Skeletal muscle satellite cell (primary cell): ENCODE data around the gene AMER3. TPM values are rescaled to one million over a fixed set of nuclear protein-coding genes. Genes with fewer than 3 reads are reported as not detected.
A peak's percentile ranks its signal among the peaks of the same experiment; 100 is the strongest.
"Not testable (repeated sequence)": the region's sequence is repeated elsewhere in the genome, so short reads cannot be mapped to it uniquely, and the experiment has no call there.

Source experiments
- H3K27me3 ChIP-seq: 2 replicates; pipeline ENCODE4 v1.7.0; 2013; ENCODE audit warnings: low read length; ENCODE audit not compliant: control insufficient read depth, insufficient read depth
- H3K36me3 ChIP-seq: 2 replicates; pipeline ENCODE4 v1.7.0; 2013; ENCODE audit warnings: mild to moderate bottlenecking, control low read depth, low read length; ENCODE audit not compliant: insufficient read depth
- H3K4me1 ChIP-seq: 2 replicates; pipeline ENCODE4 v1.7.0; 2013; ENCODE audit warnings: low read length; ENCODE audit not compliant: control insufficient read depth, insufficient read depth
- H3K4me2 ChIP-seq: 2 replicates; pipeline ENCODE4 v1.7.0; 2013; ENCODE audit warnings: mild to moderate bottlenecking, low read length
- H3K4me3 ChIP-seq: 2 replicates; pipeline ENCODE4 v1.7.0; 2013; ENCODE audit warnings: low read length
- H3K9ac ChIP-seq: 2 replicates; pipeline ENCODE4 v1.7.0; 2013; ENCODE audit warnings: mild to moderate bottlenecking, low read depth, low read length, moderate library complexity
- H3K9me3 ChIP-seq: replicated peaks from 2 replicates; pipeline ENCODE4 v1.7.0; 2013; ENCODE audit warnings: mild to moderate bottlenecking, control low read depth, low read length
- total RNA-seq: library from RNA; depleted of rRNA; stranded (reverse); fragments of >200 nt; gene quantifications from 2 replicates; pipeline ENCODE4 v1.2.3, GENCODE V29; 2012; rRNA removed

AMER3 gene, protein sequence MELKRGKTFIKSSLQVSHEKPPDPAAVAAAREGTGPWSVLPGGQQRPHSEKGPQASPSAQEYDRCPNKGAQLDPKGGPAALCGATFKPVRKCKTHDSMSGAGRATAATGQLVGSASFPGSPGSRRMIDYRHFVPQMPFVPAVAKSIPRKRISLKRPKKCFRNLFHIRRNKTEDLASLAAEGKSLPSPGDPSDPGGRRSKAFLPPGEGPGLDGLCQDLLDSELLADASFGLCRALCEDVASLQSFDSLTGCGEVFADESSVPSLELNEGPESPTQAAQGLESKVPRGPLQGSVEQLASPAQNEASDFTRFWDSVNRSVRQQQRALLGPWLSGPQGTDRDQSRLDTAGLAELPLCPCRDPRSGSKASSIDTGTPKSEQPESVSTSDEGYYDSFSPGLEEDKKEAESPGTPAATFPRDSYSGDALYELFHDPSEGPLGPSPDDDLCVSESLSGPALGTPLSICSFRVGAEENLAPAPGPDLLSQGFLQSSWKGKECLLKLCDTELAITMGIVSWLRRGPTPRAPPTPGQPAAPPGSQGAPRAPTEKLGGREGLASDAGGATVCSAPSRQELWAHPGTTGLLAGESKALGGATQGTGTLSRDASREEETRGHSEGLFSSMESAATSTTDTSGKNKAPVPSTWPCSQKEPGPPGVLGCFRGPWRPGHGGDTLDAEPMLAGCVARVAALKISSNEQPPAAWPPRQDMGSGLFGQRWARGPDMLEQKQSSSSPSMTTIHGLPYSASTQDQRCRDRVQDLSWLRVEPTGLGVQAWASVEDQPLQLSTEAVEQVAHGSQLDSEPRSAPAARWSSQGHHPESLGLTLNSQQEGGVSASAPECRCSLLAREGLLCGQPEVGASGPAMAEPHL
- not detected in 2 replicates for total RNA-seq

DNA sequence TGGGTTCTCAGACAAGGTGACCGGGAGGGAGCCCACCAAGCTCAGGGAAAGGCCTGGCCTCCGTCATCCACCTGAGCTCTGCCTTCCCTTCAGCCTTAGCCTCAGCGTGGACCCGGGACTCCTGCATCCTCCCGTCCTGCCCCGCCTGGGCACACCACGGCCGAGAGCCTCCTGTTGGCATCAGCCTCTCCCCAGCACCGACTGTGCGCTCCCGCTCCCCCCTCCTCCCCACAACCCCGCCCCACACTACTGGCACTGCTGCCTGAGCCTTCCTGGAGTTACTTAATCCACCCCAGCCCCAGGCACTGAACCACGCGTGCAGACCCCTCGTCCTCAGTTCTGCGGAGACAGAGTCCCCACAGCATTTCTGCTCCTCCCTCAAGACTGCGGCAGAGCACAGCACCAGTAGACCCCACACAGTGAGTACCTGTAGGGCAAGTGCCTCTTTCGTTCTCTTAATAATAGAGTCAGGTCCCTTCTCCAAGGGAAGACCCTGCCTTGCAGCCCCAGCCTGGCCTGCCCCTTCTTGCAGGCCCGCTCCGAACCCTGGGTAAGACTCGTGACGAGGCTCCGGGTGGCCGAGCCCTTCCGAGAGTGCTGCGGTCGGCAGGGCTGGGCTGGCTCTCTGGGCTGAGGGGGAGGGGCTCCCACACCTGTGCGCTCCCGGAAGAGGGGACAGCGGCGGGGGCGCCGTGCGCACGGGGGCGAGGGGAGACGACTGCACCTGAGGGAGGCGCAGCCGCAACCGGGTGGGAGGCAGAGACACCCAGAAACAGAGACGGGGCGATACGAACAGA, at the start of gene AMER3:
Gene AMER3, plus strand, starts transcription at position 285 of the 797 bp plus-strand sequence. CDS start 6,533 bp downstream, outside the sequence.
- no peak within 1 kb of the TSS for H3K4me3 ChIP-seq
- no peaks in the 10 kb centered on the region for H3K9me3 ChIP-seq
- H3K27me3 ChIP-seq: peaks cover 15% of the 10 kb centered on the region
- no peaks in the 10 kb centered on the region for H3K36me3 ChIP-seq
- H3K4me2 ChIP-seq: peak within 1 kb of the TSS; percentile 20
- no peak within 1 kb of the TSS for H3K9ac ChIP-seq
- no peaks in the 10 kb centered on the region for H3K4me1 ChIP-seq

DNA sequence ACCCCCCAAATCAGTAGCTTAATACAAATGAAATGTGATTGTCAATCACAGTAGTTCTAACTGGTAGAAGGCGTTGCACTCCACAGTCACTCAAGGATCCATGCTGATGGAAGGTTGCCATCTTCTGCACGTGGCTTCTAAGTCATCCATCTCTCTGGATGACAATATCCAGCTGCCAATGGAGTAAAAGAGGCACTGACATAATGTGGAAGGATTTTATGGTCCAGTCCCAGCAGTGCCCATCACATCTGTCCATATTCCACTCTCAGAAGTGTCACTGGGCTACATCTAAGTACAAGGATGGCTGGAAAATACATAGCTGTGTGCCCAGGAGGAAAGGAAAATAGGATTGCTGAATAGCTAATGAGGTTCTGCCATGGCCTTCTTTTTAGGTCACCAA, 40.5 kb upstream of the AMER3 start:
- not testable (repeated sequence) for H3K4me3 ChIP-seq, H3K4me2 ChIP-seq, H3K9me3 ChIP-seq, H3K27me3 ChIP-seq, H3K9ac ChIP-seq, H3K4me1 ChIP-seq, H3K36me3 ChIP-seq

DNA sequence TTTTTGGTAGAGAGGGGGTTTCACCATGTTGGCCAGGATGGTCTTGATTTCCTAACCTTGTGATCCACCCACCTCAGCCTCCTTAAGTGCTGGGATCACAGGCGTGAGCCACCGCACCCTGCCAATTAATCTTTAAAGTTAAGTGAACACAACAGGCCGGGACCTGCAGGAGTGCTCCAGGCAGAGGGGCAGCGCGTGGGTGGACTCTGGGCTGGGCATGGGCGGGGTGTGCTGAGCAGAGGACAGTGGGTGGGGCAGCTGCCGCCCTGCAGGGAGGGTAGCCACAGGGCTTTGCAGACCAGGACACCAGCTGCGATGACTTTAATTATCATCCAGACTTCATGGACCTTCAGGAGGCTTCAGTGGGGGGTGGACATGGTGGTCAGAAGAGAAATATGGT, 35.3 kb upstream of the AMER3 start:
- Histone ChIP-seq H3K9me3 (no peaks in the 10 kb centered on the region), H3K36me3 (no peaks in the 10 kb centered on the region), H3K4me1 (no peaks in the 10 kb centered on the region), H3K4me2 (no peak overlapping the region), H3K27me3 (no peaks in the 10 kb centered on the region), H3K4me3 (no peak overlapping the region), H3K9ac (no peak overlapping the region)

DNA sequence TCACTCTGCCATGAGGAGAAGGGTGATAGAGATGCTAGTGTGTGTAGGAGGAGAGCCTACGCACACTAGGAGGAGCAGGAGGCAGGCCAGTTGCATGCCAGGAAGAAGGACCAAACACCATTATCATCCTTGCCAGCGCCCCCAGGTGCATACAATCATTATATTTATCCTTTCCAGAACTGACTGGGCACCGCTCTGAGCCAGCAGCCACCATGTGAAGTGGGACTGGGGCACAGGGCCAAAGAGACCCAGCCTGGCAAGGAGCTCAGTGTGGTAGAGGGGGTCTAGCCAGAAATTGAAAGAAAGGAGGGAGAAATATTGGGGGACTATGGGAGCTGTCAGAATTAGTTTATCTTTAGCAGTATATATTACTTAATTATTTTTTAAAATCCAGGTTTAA, 34.8 kb upstream of the AMER3 start:
- H3K36me3 ChIP-seq: no peaks in the 10 kb centered on the region
- no peak overlapping the region for H3K9ac ChIP-seq
- no peaks in the 10 kb centered on the region for H3K9me3 ChIP-seq
- no peak overlapping the region for H3K4me2 ChIP-seq
- no peaks in the 10 kb centered on the region for H3K27me3 ChIP-seq
- no peaks in the 10 kb centered on the region for H3K4me1 ChIP-seq
- H3K4me3 ChIP-seq: no peak overlapping the region

DNA sequence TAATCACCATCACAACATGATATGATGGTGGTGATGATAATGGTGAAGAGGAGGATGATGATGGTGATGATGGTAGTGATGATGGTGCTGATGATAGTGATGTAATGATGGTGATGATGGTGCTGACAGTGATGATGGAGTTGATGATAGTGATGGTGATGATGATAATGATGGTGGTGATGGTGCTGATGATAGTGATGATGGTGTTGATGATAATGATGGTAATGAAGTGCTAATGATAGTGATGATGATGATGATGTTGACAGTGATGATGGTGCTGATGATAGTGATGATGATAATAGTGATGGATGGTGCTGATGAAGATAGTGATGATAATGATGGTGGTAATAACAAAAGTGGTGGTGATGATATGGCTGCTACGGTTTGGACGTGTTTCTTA, 30.9 kb upstream of the AMER3 start:
- Histone ChIP-seq H3K27me3 (no peaks in the 10 kb centered on the region), H3K4me1 (peaks cover 14% of the 10 kb centered on the region), H3K9me3 (no peaks in the 10 kb centered on the region), H3K36me3 (no peaks in the 10 kb centered on the region), H3K4me3 (no peak overlapping the region), H3K9ac (no peak overlapping the region), H3K4me2 (no peak overlapping the region)

DNA sequence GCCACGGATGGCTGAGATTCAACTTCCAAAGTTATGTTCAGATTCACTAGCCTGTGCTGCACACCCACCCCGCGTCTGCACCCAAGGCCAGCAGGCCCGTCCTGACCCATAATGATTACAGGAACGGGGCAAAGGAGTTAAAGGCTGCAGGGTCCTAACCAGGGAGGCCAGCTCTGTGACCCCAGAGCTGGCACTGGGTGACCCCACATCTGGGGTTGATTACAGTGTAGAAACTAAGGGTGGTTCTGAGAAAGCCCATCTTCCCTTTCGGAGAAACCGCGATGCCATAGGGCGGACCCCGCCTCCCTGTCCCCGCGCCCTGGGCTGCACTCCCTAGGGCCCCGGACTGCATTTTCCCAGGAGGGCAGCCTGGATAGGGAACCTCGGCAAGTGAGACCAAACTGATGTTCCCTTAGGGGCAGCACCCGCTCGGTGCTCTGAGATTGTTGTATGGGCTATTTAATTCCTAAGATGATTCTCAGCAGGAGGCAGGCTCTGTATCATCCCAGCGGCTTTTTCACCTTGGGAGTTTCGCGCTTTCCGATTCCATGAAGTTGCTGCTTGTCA, 28.6 kb upstream of the AMER3 start:
- Histone ChIP-seq H3K9ac (peak overlapping the region; percentile 56), H3K36me3 (no peaks in the 10 kb centered on the region), H3K9me3 (no peaks in the 10 kb centered on the region), H3K4me2 (peak overlapping the region; percentile 93), H3K27me3 (no peaks in the 10 kb centered on the region), H3K4me3 (peak overlapping the region; percentile 66), H3K4me1 (peaks cover 14% of the 10 kb centered on the region)

DNA sequence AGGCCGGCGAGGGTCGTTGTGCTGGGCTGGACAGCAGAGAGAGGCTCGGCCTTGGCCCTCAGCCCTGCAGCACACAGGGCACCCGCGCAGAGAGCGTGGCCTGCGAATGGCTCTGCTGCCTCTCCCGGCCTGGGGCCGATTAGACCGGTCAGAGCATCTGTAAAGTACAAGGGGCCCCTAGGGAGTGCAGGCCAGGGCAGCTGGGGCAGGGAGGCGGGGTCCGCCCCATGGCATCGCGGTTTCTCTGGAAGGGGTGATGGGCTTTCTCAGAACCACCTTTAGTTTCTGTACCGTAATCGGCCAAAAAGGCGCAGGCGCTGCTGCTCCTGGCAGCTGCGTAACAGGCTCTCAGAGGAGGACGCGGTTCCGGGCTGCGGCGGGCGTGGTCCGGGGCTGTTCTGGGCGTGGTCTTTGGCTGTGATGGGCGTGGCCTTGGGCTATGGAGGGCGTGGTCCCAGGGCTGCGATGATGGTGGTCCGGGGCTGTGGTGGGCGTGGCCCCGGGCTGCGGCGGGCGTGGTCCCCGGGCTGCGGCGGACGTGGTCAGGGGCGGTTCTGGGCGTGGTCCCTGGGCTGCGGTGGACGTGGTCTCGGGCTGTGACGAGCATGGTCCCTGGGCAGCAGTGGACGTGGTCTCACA, 27.9 kb upstream of the AMER3 start:
- peak overlapping the region; percentile 66 for H3K4me3 ChIP-seq
- no peaks in the 10 kb centered on the region for H3K36me3 ChIP-seq
- H3K9ac ChIP-seq: peak overlapping the region; percentile 56
- H3K9me3 ChIP-seq: no peaks in the 10 kb centered on the region
- peak overlapping the region; percentile 93 for H3K4me2 ChIP-seq
- H3K27me3 ChIP-seq: no peaks in the 10 kb centered on the region
- peaks cover 14% of the 10 kb centered on the region for H3K4me1 ChIP-seq

DNA sequence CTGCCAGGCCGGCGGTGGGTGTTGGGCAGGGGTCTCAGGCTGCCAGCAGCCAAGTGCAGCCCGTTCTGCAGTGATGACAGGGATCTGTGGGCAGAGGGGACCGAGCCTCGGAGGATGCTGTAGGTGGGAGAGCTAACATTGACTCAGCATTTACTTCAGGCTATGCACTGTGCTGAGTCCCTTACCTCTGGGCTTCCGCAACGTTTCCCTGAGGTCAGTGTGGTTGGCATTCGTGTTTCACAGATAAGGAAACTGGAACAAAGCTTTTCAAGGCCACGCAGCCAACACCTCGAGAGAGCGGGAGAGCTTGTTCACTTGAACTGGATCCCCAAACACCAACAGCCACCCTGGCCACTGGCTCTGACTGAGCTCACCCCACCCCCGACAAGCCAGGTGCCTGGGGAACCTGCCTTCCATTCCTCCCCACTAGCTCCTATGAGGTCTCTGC, 27.3 kb upstream of the AMER3 start:
- Histone ChIP-seq H3K36me3 (no peaks in the 10 kb centered on the region), H3K4me3 (peak overlapping the region; percentile 66), H3K9ac (no peak overlapping the region)

DNA sequence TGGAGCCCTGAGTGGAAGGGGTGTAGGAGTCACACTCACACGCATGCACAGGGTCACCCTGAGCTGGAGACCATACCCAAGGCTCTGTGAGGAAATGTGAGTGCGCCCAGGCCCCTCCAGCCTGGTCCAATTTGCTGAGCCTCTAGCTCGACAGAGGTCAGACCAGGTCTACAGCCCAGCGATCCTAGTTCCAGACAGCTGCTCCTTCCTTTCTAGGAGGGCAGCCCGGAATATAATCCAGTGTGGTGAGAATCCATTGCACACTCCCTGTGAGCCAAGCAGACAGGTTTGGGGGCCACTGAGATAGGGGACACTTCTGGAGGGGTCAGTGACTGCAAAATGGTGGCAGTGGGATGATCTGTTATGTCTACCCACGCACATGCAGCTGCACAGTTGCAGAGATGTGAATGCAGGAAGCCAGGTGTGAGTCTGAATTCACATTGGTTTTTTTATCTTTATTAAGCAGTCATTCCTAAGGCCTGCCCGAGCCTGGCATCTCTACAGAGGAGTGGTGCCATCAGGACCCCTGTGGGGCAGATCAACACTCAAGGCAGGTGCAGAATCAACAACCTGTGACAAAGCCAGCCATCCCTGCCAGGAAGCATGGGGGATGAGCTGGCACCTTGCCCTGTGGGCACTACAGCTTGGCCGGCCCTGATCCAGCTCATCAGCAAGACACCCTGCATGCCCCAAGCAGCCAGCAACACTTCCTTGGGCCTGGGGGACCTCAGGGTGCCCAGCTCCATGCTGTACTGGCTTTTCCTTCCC, 26.6 kb upstream of the AMER3 start, which contains the start of gene GPR148:
Gene GPR148, plus strand, starts transcription at position 522 of the 768 bp plus-strand sequence. Its CDS starts 82 bp downstream, at position 604.
- H3K4me1 ChIP-seq: peaks cover 14% of the 10 kb centered on the region
- no peaks in the 10 kb centered on the region for H3K36me3 ChIP-seq
- H3K27me3 ChIP-seq: no peaks in the 10 kb centered on the region
- no peak within 1 kb of the TSS for H3K9ac ChIP-seq
- no peaks in the 10 kb centered on the region for H3K9me3 ChIP-seq
- H3K4me3 ChIP-seq: peak within 1 kb of the TSS; percentile 66
- peak within 1 kb of the TSS; percentile 93 for H3K4me2 ChIP-seq

More for the DNA sequence above, 27.3 kb upstream of the AMER3 start:
- Histone ChIP-seq H3K4me2 (peak overlapping the region; percentile 93), H3K9me3 (no peaks in the 10 kb centered on the region), H3K4me1 (peaks cover 14% of the 10 kb centered on the region), H3K27me3 (no peaks in the 10 kb centered on the region)
